ENCODE results near the gene ZPLD1.
A peak's percentile ranks its signal among the peaks of the same experiment; 100 is the strongest.

The ZPLD1 gene

DNA sequence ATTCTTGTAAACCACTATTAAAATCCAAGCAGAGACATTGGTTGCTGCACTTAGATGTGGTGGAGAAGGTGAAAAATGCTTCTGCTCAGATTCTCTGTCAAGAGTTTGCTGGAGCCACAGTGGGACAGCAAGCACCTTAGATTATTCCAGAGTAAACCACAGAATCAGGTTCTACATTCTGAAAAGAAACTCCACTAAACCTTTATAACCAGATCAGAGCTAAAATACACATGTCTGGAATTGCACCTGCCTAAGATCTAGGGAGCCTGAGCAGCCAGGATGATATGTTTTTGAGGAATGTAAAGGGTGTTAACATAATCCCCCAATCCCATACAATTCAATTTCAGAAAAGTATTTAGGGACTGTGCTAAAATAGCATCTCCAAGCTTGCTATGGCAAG lies at the start of gene ZPLD1:
ZPLD1 (plus strand) TSS at position 301 of the 400 bp plus-strand sequence. CDS start 3,473 bp downstream, outside the sequence.
- no peak for DNase-seq

DNA sequence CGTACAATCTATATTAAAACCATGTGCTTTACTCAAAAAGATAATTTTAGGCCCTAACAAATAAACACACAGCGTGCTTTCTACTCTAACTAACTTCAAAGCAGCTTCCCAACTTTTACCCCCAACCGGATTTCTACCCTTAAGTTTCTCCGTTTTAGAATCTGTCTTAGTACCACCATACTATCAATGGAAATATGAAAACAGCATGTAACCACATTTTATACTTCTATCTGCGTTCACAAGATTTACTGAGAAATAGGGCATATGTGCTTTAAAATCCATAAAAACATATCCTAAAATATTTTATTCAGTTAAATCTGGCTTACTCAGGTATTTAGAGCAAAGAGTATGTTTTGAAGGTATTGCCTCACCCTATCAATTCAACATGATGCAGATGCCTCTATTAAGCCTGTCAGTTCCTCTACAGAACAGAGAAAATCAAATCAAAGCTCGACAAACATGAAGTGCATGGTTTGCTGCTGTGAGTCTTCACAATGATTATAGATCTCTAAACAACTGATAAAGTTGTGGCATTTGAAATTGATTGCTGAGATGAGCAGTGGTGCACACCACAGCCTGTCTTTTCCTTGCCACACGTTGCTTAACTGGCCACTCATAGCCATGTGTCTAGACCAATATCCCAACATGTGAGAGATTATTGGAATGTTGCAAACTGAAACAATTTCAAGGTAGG lies 44.5 kb upstream of the ZPLD1 start:
- DNase-seq = no peak

DNA sequence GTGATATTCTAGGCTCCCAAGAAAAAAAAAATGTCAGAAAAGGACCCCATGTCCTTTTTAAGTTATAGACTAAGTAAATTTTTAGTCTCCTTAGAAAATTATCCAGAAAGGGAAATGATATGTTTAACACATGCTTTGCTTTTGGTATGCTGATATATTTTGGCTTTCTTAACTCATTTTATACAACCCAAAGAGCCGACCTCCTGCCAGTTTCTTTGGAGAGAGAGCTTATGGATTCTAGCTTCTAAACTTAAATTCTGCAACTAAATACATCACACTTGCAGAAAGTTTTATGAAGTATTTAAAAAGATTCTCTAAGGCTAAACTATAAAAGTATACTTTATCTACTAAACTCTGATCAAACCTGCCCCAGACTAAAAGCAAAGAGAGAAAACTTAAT lies 43.9 kb upstream of the ZPLD1 start:
- no peak for DNase-seq

DNA sequence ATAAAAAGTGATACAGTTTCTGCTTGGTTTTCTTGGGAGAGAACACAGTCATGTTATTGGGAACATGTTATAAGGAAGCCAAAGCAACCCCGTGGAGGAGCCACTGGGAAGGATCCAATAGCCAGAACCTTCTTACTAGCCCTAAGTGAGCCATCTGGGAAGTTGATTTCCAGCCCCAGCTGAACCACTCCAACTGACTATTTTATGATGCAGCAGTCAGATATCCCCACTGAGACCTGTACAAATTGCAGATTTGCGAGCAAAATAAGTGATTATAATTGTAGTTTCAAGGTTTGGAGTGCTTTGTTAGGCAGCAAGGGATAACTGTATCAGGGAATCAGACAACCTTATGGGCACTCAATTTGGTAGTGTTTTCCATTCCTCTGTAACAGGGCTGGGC lies 43.3 kb upstream of the ZPLD1 start:
- DNase-seq = no peak

DNA sequence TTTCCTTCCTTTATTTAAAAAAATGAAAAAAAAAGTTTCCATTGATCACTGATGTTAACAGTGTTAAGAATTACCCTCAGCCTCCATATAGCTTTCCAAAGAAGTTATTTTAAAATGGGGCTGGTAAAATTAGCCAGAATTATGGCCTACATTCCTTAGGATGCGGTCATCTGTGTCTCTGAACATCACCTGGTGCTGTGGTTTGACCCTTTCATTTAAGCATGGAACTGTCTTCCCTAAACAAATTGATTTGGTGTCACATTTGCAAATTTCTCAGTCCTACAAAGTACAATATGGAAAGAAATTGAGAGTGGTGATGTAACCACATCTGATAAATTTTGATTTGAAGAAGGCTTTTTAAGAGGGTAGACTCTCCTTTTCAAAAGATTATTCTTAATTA lies 40.3 kb upstream of the ZPLD1 start:
- no peak for DNase-seq

DNA sequence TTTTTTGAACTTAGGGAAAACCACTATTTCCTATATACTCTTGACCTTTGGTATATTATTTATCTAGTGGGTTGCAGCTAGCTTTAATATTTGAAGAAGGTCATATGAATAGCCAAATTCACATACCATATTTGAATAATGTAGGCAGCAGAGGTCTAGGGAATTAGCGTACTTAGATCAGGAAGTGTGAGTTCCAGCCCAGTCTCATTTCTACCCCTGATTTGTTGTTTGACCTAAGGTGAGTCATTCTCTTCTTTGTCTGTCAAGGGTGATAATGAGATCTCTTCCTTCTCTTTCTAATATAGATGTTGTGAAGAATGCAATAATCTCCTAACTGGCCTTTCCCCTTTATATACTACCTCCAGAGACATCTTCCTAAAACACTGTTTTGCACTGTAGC lies 36.6 kb upstream of the ZPLD1 start:
- no peak for DNase-seq

DNA sequence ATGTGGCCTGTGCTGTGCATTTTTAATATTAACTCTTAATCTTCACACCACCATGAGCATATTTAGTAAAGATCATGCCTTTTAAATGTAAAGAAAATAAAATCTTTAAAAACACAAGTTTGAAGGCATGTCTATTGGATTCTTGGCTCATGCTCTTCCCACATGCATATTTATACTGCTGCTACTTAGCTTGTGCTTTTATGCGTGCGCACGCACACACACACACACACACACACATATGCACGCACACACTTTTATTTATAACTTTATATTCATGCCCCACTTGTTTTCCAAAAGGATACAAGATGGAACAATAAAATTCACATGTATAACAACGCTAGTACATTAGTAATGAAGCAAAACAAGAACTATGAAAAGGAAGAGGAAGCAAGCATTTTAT lies 36.1 kb upstream of the ZPLD1 start:
- DNase-seq = no peak

DNA sequence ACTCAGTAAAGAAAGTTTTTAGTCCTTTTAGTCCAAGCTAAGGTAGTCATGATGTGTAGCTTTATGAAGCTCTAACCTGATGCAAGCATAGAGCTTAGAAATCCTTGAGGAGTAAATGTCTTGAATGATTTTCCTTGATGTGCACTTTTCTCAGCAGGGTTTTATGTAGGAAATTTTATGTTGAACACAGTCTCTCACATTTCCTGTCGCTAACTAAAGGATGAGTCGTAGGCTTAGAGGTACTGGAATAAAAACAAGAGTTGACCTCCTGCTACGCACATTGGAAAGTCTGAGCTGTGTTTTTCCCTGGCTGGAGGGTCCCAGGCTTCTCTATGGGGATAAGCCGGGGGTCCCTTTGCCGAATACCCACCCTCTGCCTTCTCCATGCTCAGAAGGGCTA lies 34.7 kb upstream of the ZPLD1 start:
- no peak for DNase-seq

DNA sequence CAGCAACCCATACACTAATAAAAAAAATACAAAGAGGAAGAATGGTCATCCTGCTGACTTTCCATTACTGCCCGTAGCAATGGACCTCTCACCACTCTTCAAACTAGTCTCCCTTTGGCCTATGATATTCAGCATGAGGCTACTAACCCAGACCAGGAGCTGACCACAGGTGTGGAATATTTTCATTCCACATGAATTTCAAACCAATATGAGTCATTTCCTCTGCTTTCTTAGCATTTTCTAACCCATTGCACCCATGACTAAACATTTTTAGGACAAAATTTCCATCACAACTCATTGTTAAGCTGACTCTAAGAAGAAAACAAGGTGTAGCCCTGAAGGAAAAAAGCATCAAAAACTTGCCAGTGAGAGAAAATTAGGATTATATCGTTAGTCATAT lies 34.0 kb upstream of the ZPLD1 start:
- no peak for DNase-seq

DNA sequence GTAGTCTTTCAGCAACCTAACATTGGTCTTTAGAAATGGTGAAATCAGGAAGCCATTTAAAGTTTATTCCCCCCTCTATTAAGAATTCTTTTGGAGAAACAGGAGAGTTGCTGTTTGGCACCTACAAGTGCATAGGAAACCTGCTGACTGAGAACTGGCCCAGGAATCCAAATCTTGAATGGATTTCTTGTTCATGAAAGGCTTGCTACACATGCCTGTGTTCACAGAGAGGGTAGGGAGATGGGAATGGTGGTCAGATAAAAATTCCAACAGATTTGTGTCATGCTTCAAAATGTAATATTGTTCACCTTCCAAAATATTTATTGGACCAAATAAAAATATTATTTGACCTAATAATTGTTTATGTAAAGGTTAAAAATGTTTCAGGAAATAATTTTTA lies 24.2 kb upstream of the ZPLD1 start:
- no peak for DNase-seq

DNA sequence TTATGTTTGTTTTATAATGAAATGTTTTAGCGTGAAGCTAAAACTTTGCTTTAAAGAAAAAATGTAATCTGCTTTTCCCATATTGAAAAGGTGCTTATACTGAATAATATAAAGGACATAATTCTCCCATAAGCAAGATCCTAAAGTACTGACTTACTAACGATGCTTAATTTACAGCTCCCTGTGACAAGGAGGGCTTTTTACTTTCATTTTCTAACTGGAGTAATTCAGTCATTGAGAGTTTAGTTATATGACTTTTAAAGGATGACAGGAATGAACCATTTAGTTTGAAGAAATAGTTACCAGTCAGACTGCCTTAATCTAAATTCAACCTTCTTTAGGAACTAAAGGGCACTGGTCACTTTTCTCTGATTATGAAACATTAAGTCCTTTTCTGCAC lies 19.3 kb upstream of the ZPLD1 start:
- DNase-seq = no peak

DNA sequence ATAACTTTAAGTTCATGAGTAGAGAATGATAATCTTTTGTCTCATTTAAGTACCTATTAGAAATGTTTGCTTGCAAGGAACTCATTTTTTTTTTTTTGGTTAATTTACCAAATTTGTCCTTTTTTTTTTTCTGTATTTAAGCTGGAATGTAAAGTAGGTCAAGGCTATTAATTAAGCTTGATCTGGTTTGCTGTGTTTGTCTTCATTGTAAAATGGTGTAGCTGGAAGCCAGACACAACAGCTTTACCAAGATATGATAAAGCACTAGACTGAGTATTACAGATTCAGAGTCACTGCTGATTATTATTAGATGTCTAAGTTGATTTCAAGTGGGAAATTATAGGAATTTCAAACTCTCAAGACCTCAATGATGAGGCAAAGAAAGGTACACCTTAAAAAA lies 15.0 kb upstream of the ZPLD1 start:
- no peak for DNase-seq

DNA sequence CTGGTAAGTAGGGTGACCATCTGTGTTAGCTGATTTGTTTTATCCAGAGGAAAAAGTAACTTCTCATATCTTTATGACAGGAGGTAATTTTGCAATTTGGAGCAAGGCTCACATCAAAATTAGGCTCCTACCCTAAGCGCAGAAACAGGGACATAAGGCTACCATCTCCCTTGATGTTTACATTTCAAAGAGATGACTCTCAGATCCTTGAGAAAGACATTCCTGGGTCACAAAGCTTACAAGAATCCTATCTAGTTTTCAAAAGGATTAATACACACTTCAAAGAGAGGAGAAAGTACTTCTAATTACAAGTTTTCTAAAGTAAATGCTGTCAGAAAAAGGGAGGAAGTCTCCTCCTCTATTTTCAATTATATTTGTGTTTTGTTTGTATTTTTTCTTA lies 7.0 kb downstream of the ZPLD1 start:
- DNase-seq = no peak

DNA sequence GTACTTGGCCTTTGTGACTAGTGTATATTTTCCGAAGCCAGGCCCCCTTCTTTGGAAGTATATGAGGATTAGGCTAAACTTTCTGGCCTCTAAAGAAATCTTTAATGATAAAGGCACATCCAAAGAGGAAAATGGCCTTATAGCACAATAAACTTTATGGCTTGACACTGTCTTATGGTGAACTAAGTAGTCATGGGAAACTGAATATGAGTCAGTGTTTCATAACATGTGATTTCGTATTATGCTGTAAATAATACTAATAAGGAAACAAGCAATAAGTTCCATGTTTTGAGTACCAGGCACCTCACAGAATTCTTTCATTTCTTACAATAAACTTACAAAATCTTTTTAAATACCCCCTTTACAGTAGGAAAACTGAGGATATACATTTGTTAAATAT lies 8.2 kb downstream of the ZPLD1 start:
- DNase-seq = no peak

DNA sequence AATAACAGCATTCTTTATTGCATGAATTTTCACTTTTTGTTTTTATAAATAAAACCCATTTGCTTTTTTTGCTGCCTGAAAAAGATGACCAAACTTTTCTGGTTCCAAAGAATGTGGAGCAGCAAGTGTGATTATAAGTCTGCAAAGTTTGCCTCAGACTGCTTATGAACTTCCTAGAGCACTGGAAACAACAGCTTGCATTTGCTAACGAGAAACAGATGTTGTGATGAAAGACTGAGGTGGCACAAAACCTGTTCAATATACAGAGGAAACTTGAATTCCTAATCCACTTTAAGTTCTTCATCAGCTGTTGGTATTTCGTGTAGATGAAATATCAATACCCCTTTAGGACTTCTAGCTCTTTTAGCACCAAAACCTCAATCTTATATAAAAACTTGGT lies 9.3 kb downstream of the ZPLD1 start:
- no peak for DNase-seq

DNA sequence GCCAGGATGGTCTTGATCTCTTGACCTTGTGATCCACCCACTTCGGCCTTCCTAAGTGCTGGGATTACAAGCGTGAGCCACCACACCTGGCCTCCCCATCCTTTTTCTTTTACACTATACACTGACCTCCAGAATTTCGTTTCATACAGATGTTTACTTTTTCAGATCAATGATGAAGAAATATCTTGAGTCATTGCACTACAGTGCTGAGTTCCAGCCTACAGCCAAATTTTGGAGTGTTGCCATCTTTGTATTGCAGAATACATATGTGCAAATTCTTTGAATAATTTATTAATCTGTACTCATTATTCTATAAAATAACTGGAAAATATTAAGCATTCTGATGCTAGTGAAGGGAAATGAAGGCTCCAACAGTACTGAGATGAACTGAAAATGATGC lies 12.5 kb downstream of the ZPLD1 start:
- no peak for DNase-seq

DNA sequence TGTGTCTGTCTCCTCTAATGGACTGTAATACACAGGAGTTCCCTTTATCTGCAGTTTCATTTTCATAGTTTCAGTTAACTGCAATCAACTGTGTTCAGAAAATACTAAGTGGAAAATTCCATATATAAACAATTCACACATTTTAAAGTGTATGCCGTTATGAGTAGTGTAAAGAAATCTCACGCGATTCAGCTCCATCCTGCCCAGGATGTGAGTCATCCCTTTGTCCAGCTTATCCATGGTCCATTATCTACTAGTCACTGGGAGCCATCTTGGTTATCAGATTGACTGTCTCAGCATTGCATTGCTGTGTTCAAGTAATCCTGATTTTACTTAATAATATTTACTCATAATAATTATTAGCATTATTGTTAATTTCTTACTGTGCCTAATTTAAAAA lies 14.5 kb downstream of the ZPLD1 start:
- DNase-seq = no peak

DNA sequence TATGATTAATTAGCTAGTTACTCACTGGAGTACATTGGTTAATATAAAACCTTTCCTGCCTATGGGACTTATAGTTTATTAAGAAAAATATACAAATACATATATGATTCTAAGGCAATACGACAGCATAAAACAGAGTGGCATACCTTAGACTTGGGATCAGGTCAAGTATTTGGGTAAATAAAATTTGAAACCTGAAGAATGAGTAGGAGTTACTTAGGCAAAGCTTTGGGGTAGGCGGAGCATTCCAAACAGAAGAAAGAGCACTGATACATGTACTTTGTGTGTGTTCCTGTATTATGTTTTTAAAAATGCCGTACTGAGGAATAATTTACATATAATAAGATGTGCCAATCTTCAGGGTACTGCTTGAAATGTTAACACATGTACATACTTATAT lies 15.1 kb downstream of the ZPLD1 start:
- no peak for DNase-seq

DNA sequence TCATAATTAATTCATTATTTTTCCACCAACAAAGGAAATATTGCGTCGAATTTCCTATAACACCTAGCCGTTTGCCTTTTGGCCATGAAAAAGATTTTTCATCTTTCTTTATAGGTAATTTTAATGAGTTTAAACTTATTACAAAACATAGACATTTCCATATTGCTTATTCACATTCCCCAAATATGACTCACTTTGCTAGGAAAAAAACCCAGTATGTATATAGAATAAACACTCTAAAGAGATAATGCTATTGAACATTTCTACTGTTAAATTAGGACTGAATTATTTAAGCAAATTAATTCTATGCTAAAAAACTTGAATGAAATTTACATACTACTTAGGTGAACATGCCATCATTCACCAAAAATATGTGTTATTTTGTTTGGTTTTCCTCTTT lies 16.2 kb downstream of the ZPLD1 start:
- no peak for DNase-seq

DNA sequence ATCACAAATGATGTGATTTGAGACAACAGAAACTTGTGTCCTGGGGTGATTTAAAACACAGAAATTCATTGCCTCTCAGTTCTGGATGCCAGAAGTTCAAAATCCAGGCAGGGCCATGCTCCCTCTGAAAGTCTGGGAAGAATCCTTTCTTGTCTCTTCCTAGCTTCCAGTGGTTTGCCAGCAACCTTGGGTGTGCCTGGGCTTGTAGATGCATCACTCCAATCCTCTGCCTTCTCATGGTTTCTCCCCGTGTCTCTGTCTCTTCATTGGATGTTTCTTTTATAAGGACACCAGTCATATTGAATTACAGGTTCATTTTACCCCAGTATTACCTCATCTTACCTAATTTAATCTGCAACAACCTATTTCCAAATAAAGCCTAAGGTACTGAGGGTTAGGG lies 16.7 kb downstream of the ZPLD1 start:
- no peak for DNase-seq

DNA sequence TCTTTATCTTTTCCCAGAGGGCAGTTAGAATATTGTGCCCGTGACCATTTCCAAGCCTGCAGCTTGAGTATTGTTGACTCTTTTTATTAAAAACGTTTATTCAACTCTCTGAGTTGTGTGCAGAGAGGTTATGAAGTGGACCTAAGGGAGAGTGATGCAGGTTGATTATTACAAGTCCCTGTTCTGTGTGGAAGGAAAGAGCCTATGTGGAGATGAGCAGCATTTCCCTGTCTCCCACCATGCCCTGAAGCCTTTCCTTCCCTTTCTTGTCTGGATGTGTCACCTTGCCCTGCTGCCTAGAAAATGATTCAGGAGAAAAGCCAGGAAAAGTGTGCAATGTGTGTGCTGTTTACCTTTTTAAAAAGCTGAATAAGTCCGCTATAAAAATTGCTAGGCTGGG lies 19.4 kb downstream of the ZPLD1 start:
- no peak for DNase-seq

DNA sequence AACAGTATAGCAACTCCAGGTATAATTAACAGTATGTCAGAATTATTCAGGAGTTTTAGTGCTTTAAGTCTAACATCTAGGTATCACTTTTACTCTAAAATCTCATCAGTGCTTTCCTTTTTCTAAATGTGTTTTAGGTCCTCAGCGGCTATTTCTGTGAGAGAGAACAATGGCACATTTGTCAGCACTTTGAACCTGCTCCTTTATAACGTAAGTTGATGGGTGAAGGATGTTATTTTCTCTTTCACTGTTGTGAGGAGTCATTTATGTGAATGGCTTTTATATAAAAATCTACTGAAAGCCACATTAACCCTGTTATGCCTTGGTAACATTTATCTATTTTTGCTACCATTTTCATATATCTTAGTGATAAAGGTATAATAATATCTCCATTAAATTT lies 22.8 kb downstream of the ZPLD1 start:
- no peak for DNase-seq

DNA sequence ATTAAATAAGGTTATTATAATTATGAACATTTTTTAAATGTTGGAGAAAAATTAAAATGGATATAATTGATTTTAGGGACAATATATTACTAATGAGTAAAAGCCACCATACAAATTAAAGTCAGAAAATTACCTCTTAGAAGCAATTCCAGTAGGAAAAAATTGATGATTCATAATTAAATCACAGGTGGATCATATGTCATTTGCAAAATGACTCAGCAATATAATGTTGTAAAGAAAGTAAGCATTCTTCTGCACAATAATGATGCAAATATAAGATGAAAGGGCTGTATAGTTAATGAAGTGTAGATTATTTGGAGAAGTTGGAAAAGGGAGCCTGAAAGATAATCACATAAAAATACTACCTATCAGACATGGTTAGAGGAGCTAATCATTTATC lies 25.8 kb downstream of the ZPLD1 start:
- no peak for DNase-seq

DNA sequence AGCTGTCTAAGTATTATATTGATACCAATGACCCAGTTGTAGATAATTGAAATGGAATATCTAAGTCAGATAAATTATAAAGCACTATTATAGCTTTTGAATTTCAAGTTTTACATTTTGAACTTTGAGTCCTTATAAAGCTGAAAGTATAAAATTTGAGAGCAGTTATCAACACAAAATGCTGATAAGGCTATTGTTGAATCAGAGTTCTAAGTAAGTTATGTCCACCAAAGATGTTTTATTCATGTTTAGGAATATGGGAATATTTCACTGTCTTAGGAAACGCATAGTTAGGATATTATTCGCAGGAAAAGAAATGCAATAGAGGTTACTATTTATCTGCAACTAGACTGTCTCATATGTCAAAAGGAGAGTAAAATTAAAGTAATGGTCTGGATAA lies 29.4 kb downstream of the ZPLD1 start:
- DNase-seq = no peak

DNA sequence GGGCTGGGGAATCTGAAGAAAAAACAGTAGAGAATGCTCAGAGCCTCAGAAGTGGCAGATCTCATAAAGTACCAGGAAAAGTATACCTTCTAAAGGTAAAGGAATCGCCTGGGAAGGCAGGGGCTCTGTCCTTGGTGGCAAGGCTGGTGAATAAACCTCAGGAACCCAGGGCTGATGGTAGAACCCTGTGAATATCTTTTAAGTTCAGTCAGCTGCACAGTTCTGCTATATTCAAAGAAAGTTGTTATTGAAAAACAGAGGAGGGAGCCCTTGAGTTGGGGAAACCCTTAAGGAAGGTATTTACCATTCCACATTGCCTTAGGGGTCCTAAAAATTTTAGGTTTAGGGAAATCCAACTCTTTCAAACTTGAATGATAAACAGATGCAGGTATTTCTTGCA lies 31.2 kb downstream of the ZPLD1 start:
- DNase-seq = peak in 1 of 2 experiments; percentile 31

DNA sequence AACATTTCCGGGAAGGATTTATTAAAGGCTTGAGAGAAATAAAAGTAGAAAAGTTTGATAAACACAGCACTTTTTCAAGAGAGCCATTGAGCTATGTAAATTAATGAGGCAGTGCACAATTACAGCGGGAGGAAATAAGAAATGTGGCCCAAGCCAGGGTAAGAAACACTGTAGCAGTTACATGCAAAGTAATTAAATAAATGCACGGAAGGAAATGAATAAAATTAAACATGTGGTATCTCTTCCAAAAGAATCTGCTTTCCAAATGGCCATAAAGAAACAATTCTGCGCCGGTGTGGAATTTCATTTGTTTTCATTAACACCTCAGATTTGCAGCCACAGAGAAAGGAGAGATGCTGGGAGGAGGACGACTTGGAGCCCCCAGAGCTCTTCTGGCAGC lies 35.3 kb downstream of the ZPLD1 start:
- no peak for DNase-seq
